GM19099 (cell line): ENCODE results near the gene TDO2.

ENCODE experiments used
- POLR2A ChIP-seq: IDR thresholded peaks from 3 replicates; pipeline ENCODE4 v1.6.1; 2011; ENCODE audit warnings: low read depth; ENCODE audit not compliant: insufficient read length; ENCODE audit errors: extremely low read depth

TDO2 gene

GRCh38 chr4:155961575-155961974 lies 58.1 kb downstream of the TDO2 start:
- TF ChIP-seq POLR2A, result no peak

GRCh38 chr4:155962767-155963166 lies 59.3 kb downstream of the TDO2 start:
- TF ChIP-seq POLR2A, result no peak

- no peak for TF ChIP-seq POLR2A
These were observed 60.8 kb downstream of the TDO2 start for GRCh38 chr4:155964016-155964891.

GRCh38 chr4:155966171-155966570 lies 62.7 kb downstream of the TDO2 start:
- no peak for TF ChIP-seq POLR2A

- no peak for TF ChIP-seq POLR2A
These were observed 63.4 kb downstream of the TDO2 start for GRCh38 chr4:155966731-155967395.
